HFFc6 (cell line): ENCODE data around the gene ZC3H11A. TPM values are rescaled to one million over a fixed set of nuclear protein-coding genes. Genes with fewer than 3 reads are reported as not detected.
A peak's percentile ranks its signal among the peaks of the same experiment; 100 is the strongest.

Experiments used
- DNase-seq: peaks from one replicate; pipeline ENCODE4 v3.0.0-alpha.2; 2018
- H3K27ac Mint-ChIP-seq: 2 replicates; pipeline ENCODE4 v1.8.0; 2020; ENCODE audit warnings: mild to moderate bottlenecking, mixed read lengths
- H3K27me3 Mint-ChIP-seq: 2 replicates; pipeline ENCODE4 v1.8.0; 2021; ENCODE audit warnings: mild to moderate bottlenecking, moderate library complexity, mixed read lengths; ENCODE audit not compliant: insufficient read depth
- H3K36me3 Mint-ChIP-seq: 2 replicates; pipeline ENCODE4 v1.8.0; 2021; ENCODE audit warnings: low read depth, mixed read lengths
- H3K4me1 Mint-ChIP-seq: 2 replicates; pipeline ENCODE4 v1.8.0; 2020; ENCODE audit warnings: low read depth, mixed read lengths
- H3K4me3 Mint-ChIP-seq: 2 replicates; pipeline ENCODE4 v1.8.0; 2020; ENCODE audit warnings: mild to moderate bottlenecking, moderate library complexity, mixed read lengths
- H3K9me3 Mint-ChIP-seq: 2 replicates; pipeline ENCODE4 v1.8.0; 2020; ENCODE audit warnings: mild to moderate bottlenecking, mixed read lengths
- total RNA-seq, 6 experiments: library from RNA; stranded (reverse); fragmentation: NEBNext Ultra II Directional; extraction: Animal tissue kit (Norgen Biotek cat#: 25700); gene quantifications; 2 replicates in 1 of 6; 3 replicates in 5 of 6; pipeline ENCODE4 v1.2.3, GENCODE V29; 2021
- TF ChIP-seq, protein P1 (sequence below): fragments of 200-600 bp; sonication (generic); IDR thresholded peaks from 2 replicates; pipeline ENCODE4 v1.5.0; 2021; ENCODE audit warnings: antibody characterized with exemption, mild to moderate bottlenecking

The ZC3H11A gene
- total RNA-seq, 6 experiments from 2014 or later, result 53.7 to 66.3 (median 59.2) TPM

DNA sequence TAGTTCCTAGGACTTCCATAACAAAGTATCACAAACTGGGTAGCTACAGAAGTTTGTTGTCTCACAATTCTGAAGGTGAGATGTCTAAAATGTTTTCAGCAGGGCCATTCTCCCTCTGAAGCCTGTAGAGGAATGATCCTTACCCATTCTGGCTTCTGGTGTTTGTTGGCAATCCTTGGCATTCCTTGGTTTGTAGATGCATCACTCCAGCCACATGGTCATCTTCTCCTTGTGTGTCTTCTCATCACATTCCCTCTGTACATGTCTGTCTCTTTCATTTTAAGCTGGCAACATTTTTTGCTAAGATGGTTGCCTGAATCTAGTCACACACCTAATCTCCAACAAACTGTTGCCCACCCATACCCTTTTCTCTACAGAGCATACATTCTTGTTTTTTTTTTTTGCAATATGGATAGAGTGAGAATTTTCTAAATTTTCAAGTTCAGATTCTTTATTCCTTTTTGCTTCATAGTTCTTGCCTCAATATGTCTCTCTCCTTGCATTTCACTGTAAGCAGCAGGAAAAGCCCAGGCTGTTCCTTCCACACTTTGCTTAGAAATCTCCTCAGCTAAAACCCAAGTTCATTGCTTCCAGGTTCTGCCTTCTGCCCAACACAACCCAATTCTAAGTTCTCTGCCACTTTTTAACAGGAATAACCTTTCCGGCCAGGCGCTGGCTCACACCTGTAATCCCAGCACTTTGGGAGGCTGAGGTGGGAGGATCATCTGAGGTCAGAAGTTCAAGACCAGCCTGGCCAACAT, 18.3 kb downstream of the ZC3H11A start:
- DNase-seq, result no peak
- Mint-ChIP-seq H3K36me3 (peaks cover 39% of the 10 kb centered on the region), H3K27me3 (no peaks in the 10 kb centered on the region), H3K4me1 (peaks cover 11% of the 10 kb centered on the region; the same call in 1 of the 2 replicates), H3K9me3 (no peaks in the 10 kb centered on the region), H3K27ac (no peak overlapping the region), H3K4me3 (no peak overlapping the region)
- TF ChIP-seq, protein P1, sequence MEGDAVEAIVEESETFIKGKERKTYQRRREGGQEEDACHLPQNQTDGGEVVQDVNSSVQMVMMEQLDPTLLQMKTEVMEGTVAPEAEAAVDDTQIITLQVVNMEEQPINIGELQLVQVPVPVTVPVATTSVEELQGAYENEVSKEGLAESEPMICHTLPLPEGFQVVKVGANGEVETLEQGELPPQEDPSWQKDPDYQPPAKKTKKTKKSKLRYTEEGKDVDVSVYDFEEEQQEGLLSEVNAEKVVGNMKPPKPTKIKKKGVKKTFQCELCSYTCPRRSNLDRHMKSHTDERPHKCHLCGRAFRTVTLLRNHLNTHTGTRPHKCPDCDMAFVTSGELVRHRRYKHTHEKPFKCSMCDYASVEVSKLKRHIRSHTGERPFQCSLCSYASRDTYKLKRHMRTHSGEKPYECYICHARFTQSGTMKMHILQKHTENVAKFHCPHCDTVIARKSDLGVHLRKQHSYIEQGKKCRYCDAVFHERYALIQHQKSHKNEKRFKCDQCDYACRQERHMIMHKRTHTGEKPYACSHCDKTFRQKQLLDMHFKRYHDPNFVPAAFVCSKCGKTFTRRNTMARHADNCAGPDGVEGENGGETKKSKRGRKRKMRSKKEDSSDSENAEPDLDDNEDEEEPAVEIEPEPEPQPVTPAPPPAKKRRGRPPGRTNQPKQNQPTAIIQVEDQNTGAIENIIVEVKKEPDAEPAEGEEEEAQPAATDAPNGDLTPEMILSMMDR, result no peak

DNA sequence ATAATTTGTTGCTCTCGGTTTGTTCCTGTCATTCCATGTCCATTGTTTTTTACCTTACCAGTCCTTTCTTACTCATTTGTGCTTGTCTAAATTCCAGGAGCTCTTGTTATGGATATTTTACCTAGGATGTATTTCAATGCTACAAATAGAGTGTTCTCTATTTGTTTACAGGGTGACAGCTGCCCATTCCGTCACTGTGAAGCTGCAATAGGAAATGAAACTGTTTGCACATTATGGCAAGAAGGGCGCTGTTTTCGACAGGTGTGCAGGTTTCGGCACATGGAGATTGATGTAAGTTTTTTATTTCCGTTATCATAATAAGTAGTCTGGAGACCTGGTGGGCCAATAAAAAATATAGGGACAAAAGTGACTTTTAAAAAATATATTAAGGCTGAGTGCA, 23.0 kb downstream of the ZC3H11A start:
- TF ChIP-seq, protein P1, result no peak
- Mint-ChIP-seq H3K36me3 (peaks cover 52% of the 10 kb centered on the region), H3K4me1 (peaks cover 17% of the 10 kb centered on the region), H3K9me3 (no peaks in the 10 kb centered on the region), H3K27ac (no peak overlapping the region), H3K4me3 (no peak overlapping the region), H3K27me3 (0 out of 2 replicates have a peak, but pooled peaks cover 2% of the 10 kb centered on the region)
- DNase-seq, result no peak

DNA sequence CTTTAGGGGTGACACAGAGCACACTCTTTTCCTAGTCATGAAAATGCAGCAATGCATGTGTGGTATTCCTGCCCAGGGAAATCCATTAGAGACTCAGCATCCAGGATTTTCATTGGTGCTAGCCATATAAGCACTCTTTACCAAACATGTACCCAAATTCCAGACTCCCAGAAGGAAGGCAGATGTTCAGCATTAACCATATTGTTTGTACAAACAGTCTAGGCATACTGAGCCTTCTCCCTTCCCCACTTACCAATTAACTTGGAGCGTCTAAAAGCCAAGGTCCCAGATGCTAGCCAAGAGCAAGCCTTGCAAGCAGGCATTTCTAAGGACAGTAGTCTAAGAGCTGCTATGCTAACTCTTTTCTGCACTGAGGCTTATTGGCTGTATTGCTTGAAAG, 27.9 kb downstream of the ZC3H11A start:
- Mint-ChIP-seq H3K9me3 (no peaks in the 10 kb centered on the region), H3K4me3 (no peak overlapping the region), H3K27me3 (peaks cover 2% of the 10 kb centered on the region; the same call in 1 of the 2 replicates), H3K4me1 (peaks cover 23% of the 10 kb centered on the region), H3K36me3 (peaks cover 41% of the 10 kb centered on the region), H3K27ac (peak overlapping the region; percentile 54; the same call in 1 of the 2 replicates)
- TF ChIP-seq, protein P1, result no peak
- no peak for DNase-seq

DNA sequence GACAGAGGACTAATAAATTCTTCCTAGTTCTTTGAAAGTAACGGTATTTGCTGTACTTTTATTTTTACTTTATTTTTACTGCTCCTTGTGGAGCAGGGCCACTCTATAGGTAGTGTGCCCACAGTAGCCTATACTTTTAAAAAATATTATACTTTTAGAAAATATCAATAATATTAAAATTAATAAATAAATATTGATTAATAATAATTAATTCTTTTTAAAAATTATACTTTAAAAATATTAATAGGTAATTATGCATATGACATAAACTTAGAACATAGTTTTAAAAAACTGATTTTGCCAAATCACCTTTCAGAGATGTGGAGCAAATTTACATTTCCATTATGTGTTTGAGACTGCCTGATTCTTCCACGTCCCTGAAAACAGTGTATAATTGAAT, 30.8 kb downstream of the ZC3H11A start:
- TF ChIP-seq, protein P1, result no peak
- Mint-ChIP-seq H3K36me3 (peaks cover 43% of the 10 kb centered on the region), H3K9me3 (no peaks in the 10 kb centered on the region), H3K4me3 (no peak overlapping the region), H3K27me3 (peaks cover 2% of the 10 kb centered on the region; the same call in 1 of the 2 replicates), H3K27ac (no peak overlapping the region), H3K4me1 (peaks cover 37% of the 10 kb centered on the region)
- DNase-seq, result no peak

DNA sequence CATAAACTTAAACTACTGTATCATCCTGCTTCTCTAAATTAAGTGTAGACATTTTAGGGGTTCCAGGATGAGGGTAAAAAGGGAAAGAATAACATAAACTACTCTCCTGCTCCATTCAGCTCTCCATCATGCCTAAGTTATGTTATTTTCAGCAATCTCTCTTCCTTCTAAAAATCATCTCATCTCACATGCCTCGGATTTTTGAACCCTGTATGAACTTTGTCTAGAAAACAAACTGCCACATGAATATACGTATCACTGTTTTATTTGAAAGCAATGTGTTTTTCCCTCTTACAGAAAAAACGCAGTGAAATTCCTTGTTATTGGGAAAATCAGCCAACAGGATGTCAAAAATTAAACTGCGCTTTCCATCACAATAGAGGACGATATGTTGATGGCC, 32.6 kb downstream of the ZC3H11A start:
- no peak overlapping the region for H3K4me3 Mint-ChIP-seq

More for the DNA sequence above, 32.6 kb downstream of the ZC3H11A start:
- no peak for DNase-seq
- Mint-ChIP-seq H3K4me1 (peaks cover 30% of the 10 kb centered on the region), H3K36me3 (peaks cover 32% of the 10 kb centered on the region), H3K27me3 (peaks cover 2% of the 10 kb centered on the region; the same call in 1 of the 2 replicates), H3K9me3 (no peaks in the 10 kb centered on the region), H3K27ac (no peak overlapping the region)
- TF ChIP-seq, protein P1, result no peak
